Upper lobe of left lung (tissue), 6 donors: Measurements from ENCODE around the gene STX16. TPM values are rescaled to one million over a fixed set of nuclear protein-coding genes. Genes with fewer than 3 reads are reported as not detected.

Experiments used
- ATAC-seq, 2 donors: fragments of 200-7000 bp; cut with Tn5 transposase; one replicate each; pipeline ENCODE4 v1.9.1; 2022; ENCODE audit warnings: mild to moderate bottlenecking in 2 of 2, moderate library complexity in 2 of 2; ENCODE audit not compliant: low FRiP score in 2 of 2
- DNase-seq, 2 donors: peaks; one replicate each; pipeline ENCODE4 v3.0.0-alpha.2; 2019 to 2020
- H3K27ac ChIP-seq, 4 donors: fragments of 200-600 bp; sonication (generic); one replicate each; pipeline ENCODE4 v1.5.1; 2016 to 2019
- H3K27me3 ChIP-seq, 4 donors: fragments of 200-600 bp; sonication (generic); one replicate each; pipeline ENCODE4 v1.5.1; 2017 to 2019
- H3K36me3 ChIP-seq, 4 donors: fragments of 200-600 bp; sonication (generic); one replicate each; pipeline ENCODE4 v1.5.1; 2016 to 2019
- H3K4me1 ChIP-seq, 4 donors: fragments of 200-600 bp; sonication (generic); one replicate each; pipeline ENCODE4 v1.5.1; 2018 to 2019
- H3K4me3 ChIP-seq, 4 donors: fragments of 200-600 bp; sonication (generic); one replicate each; pipeline ENCODE4 v1.5.1; 2017 to 2019; ENCODE audit warnings: mild to moderate bottlenecking in 2 of 4, moderate library complexity in 1 of 4
- H3K9me3 ChIP-seq, 4 donors: fragments of 200-600 bp; sonication (generic); one replicate each; pipeline ENCODE4 v1.5.1; 2018 to 2019
- EP300 ChIP-seq, 4 donors: sonication (generic); formaldehyde crosslinking; IDR thresholded peaks; one replicate each; pipeline ENCODE4 v1.5.1; 2017; ENCODE audit warnings: antibody characterized with exemption in 4 of 4, control low read depth in 2 of 4
- POLR2A ChIP-seq, 4 donors: fragments of 450-650 bp; IDR thresholded peaks; one replicate each; pipeline ENCODE4 v1.5.1; 2016 to 2017; ENCODE audit warnings: antibody characterized with exemption in 4 of 4, mild to moderate bottlenecking in 2 of 4
- POLR2AphosphoS5 ChIP-seq, 2 donors: sonication (generic); formaldehyde crosslinking; IDR thresholded peaks; one replicate each; pipeline ENCODE4 v1.5.1; 2017; ENCODE audit warnings: antibody characterized with exemption in 2 of 2
- WGBS, 2 donors: methylation state at CpG; one replicate each; pipeline ENCODE4 v1.1.5; 2017 to 2018; 5-methylcytosine and 5-hydroxymethylcytosine counted together
- total RNA-seq, 6 donors: library from RNA; depleted of rRNA in 4 of 6; stranded (reverse); fragments of >200 nt in 4 of 6; gene quantifications; one replicate each; pipeline versions ENCODE4 v1.1.0 to v1.2.1, GENCODE V29; 2016 to 2021
- TF ChIP-seq, protein P1 (sequence below), 6 experiments: fragments of 450-650 bp in 4 of 6; fragments of 200-600 bp in 2 of 6; sonication (generic) in 2 of 6; IDR thresholded peaks; one replicate each; pipeline ENCODE4 v1.5.1; 2016 to 2019; ENCODE audit warnings: antibody characterized with exemption in 6 of 6
- donor health status: DM: no; HTN: no; CAD: no; lungs with moderate emphysema.
- donor health status: DM: no; HTN: yes; CAD: no; lungs with severe emphysema.

STX16 gene
- total RNA-seq, 6 donors from 2014 or later: 42.1 to 469 (median 64.7) TPM

DNA sequence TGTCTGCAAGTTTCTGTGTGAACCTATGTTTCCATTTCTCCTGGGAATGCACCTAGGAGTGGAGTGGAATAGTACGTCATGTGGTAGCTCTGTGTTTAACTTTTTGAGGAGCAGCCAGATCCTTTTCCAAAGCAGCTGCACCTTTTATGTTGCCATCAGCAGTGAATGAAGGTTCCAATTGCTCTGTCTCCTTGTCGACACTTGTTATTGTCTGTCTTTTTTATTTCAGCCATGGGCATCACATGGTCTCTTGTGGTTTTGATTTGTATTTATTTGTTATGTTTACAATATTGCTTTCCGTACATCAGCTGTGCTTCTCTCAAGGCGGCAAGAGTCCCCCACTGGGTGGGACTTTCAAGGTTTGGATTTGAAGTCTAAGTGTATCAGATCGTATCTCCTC lies 33.9 kb upstream of the STX16 start:
- Histone ChIP-seq H3K4me3 (no peak overlapping the region), H3K9me3 (no peaks in the 10 kb centered on the region), H3K27me3 (no peaks in the 10 kb centered on the region), H3K27ac (no peak overlapping the region), H3K36me3 (no peaks in the 10 kb centered on the region), H3K4me1 (no peaks in the 10 kb centered on the region)
- 93 to 94% methylated on average over 5 of the region's 5 CpGs for WGBS, 2 donors
- DNase-seq (no peak), ATAC-seq (no peak)
- no peak for TF ChIP-seq POLR2A (IDR thresholded peaks at IDR 0.05)
- TF ChIP-seq EP300 (IDR thresholded peaks at IDR 0.05): no peak
- TF ChIP-seq, protein P1, sequence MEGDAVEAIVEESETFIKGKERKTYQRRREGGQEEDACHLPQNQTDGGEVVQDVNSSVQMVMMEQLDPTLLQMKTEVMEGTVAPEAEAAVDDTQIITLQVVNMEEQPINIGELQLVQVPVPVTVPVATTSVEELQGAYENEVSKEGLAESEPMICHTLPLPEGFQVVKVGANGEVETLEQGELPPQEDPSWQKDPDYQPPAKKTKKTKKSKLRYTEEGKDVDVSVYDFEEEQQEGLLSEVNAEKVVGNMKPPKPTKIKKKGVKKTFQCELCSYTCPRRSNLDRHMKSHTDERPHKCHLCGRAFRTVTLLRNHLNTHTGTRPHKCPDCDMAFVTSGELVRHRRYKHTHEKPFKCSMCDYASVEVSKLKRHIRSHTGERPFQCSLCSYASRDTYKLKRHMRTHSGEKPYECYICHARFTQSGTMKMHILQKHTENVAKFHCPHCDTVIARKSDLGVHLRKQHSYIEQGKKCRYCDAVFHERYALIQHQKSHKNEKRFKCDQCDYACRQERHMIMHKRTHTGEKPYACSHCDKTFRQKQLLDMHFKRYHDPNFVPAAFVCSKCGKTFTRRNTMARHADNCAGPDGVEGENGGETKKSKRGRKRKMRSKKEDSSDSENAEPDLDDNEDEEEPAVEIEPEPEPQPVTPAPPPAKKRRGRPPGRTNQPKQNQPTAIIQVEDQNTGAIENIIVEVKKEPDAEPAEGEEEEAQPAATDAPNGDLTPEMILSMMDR (IDR thresholded peaks at IDR 0.05): no peak
- TF ChIP-seq POLR2AphosphoS5 (IDR thresholded peaks at IDR 0.05): no peak

DNA sequence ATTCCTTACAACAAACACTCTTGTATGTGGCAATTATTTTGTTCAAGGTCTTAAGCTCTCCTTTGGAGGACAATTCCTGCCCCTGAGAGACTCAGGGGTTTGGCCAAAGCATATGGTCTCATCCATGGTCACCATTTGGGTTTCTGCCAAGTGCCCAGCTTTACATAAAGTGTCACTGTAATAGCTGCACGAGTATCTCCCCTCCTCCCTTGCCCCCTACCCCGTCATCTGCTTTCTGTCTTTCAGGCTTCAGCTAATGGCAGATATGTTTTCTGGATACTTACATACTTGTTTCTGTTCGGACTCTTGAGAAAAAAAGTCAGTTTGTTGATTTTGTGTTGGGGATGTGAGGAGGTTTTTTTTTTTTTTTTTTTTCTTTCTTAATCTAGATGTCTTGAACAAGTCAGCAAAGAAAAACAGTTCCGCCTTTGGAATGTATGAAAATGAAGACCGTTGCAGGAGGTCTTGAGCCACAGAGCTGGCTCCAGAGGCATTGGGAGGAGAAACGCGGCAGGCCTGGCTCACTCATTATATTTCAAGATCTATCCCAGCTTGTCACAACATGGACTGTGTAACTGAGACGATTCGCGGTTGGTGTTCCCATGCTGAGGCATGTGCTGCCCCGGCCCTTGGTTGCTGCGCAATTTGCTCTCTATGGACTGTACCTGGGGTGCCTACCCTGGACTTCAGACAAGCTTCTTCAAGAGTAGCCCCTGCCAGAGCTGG lies 32.6 kb upstream of the STX16 start:
- 60 to 63% methylated on average over 12 of the region's 12 CpGs for WGBS, 2 donors
- no peak for TF ChIP-seq POLR2AphosphoS5 (IDR thresholded peaks at IDR 0.05)
- TF ChIP-seq POLR2A (IDR thresholded peaks at IDR 0.05): no peak
- TF ChIP-seq EP300 (IDR thresholded peaks at IDR 0.05): no peak
- TF ChIP-seq, protein P1 (IDR thresholded peaks at IDR 0.05): no peak
- no peaks in the 10 kb centered on the region for H3K36me3 ChIP-seq
- ATAC-seq (no peak), DNase-seq (peak in 1 of 2 donors; percentile 9)
- H3K27me3 ChIP-seq: no peaks in the 10 kb centered on the region
- no peak overlapping the region for H3K4me3 ChIP-seq
- H3K4me1 ChIP-seq: no peaks in the 10 kb centered on the region
- no peak overlapping the region for H3K27ac ChIP-seq
- H3K9me3 ChIP-seq: no peaks in the 10 kb centered on the region

DNA sequence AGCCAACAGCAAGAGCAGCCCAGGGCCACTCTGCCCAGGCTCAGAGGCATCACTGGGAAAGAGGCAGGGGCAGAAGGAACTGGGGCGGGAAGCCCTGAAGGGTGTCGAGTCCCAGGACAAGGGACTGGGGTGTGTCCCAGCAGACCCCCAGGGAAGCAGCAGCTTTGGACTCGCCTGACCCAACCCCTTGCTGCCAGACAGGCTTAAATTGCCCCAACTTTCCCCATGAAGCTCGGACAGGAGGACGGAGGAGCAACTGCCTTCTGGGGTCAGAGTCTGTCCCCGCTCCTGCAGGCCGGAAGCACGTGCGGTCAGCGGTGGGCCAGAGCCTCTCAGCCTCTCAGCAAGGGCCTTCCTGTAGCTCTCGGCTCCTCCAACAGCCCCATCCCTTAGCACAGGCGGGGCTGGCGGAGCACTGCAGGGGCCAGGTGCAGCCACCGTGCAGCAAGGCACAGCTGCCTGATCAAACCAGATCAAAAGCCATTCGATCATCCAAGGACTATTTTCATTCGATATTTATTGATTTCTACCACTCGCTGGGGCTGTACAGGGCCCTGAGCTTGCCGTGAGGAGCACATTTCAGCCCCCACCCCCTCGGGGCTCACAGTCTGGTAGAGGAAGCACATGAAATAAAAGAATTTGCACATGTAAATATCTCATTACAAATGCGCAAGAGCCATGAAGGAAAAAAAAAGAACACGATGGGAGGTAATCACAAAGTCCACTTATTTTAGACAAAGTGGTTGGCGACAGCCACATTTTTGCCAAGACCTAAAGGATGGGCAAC lies 31.8 kb upstream of the STX16 start:
- Histone ChIP-seq H3K9me3 (no peaks in the 10 kb centered on the region), H3K27me3 (no peaks in the 10 kb centered on the region), H3K4me3 (no peak overlapping the region), H3K4me1 (no peaks in the 10 kb centered on the region), H3K36me3 (no peaks in the 10 kb centered on the region), H3K27ac (no peak overlapping the region)
- TF ChIP-seq POLR2AphosphoS5 (IDR thresholded peaks at IDR 0.05): no peak
- no peak for TF ChIP-seq POLR2A (IDR thresholded peaks at IDR 0.05)
- no peak for TF ChIP-seq EP300 (IDR thresholded peaks at IDR 0.05)
- TF ChIP-seq, protein P1 (IDR thresholded peaks at IDR 0.05): no peak
- WGBS, 2 donors: 63 to 75% methylated on average over 15 to 22 of the region's 22 CpGs
- peak in 1 of 2 donors; percentile 71 for DNase-seq
- ATAC-seq: no peak

DNA sequence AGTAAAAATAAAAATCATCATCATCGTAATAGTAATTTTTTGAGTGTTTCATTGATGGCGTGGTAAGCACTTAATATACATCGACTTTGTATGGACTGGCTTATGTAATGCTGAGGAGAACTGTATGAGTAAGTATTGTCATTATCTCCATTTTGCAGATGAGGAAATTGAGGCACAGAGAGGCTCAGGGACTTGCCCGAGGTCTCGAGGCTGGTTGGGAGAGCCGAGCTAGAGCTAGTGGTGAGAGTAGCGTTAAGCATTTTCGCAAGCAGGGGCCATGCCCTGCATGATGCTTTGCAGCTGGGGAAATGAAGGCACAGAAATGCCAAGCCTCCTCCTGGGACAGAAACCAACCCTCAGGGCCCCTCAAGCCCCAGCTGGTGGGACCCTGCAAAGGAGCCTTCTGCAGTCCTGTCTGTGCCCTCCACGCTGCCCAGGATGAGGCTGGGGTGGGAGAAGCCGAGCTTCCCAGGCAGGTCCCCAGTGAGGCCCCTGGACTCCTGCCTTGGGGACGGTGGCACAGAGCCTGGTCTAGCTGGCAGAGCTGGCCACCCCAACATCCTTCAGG lies 31.1 kb upstream of the STX16 start:
- 78% methylated on average over 8 to 11 of the region's 11 CpGs for WGBS, 2 donors
- Histone ChIP-seq H3K27me3 (no peaks in the 10 kb centered on the region), H3K4me1 (no peaks in the 10 kb centered on the region), H3K9me3 (no peaks in the 10 kb centered on the region), H3K27ac (no peak overlapping the region), H3K36me3 (no peaks in the 10 kb centered on the region), H3K4me3 (no peak overlapping the region)
- DNase-seq (peak in 1 of 2 donors; percentile 19), ATAC-seq (no peak)
- TF ChIP-seq, protein P1 (IDR thresholded peaks at IDR 0.05): no peak
- no peak for TF ChIP-seq POLR2AphosphoS5 (IDR thresholded peaks at IDR 0.05)
- no peak for TF ChIP-seq EP300 (IDR thresholded peaks at IDR 0.05)
- no peak for TF ChIP-seq POLR2A (IDR thresholded peaks at IDR 0.05)
